Fibroblast of lung (primary cell): ENCODE results near the gene DUSP28.

Experiments
- CTCF ChIP-seq, 2 donors: IDR thresholded peaks in 1 of 2; conservative IDR thresholded peaks in 1 of 2; 1 replicate in 1 of 2; 2 replicates in 1 of 2; pipeline ENCODE4 v1.5.1; 2011 to 2012; ENCODE audit warnings: low read length in 2 of 2, control low read depth in 1 of 2, inconsistent platforms in 1 of 2, low read depth in 1 of 2, mild to moderate bottlenecking in 1 of 2
- EZH2 ChIP-seq: IDR thresholded peaks from 2 replicates; pipeline ENCODE4 v1.5.1; 2012; ENCODE audit warnings: low read length, control low read depth, mild to moderate bottlenecking; ENCODE audit errors: missing control alignments

DNA sequence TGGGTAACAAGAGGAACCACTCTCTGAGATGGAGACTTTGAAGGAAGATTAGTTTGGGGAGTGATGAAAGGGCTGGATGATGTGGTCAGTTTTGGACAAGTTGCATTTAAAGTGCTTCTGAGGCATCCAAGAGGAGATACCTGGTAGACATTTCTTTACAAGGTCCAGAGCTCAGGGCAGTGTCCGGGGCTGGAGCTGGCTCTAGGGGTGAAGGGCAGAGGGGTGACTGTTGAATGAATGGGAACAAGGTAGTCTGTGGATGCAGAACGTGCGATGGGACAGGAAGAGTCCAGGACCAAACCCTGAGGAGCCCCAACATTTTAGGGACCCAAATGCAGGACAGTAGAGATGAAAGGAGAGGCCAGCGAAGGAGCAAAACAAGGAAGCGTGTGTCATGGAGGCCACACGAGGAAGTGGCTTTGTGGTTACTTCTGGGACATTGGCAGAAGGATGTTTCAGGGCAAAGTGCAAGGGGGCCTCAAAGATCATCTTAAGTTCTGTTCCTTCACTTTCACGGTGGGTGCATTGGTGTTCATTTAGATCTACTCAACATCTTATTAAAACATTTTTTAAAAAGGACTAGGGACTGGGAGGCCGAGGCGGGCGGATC, 51.5 kb downstream of the DUSP28 start:
- TF ChIP-seq CTCF (conservative IDR thresholded peaks at IDR 0.05 in 1 of 2, IDR thresholded peaks at IDR 0.05 in 1 of 2; ENCODE audit: low read depth in 1 of 2, low read length in 2 of 2): no peak
- no peak for TF ChIP-seq EZH2
